ENCODE data around the gene MAJIN. TPM values are rescaled to one million over a fixed set of nuclear protein-coding genes. Genes with fewer than 3 reads are reported as not detected.

Gene MAJIN
- total RNA-seq, 1 donor from 2014 or later, result not detected

DNA sequence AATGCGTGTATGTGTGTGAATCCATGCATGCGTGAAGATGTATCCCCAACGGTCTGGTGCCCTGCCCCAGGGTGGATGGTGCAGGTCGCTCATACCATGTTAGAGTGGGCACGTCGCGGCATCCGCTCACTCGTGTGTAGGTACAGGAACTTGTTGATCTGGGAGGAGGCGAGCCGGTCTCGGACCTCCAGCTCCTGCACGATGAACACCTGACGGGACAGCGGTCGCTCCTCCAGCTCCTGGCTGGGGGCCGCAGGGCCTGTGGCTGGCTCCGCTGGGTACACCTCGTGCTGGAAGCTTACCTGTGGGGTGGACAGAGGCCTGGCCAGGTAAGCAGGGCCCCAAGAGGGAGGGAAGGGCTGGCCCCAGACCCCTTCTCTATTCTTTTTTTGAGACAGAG lies 73.4 kb downstream of the MAJIN start:
- Mint-ChIP-seq H3K4me1 (ENCODE audit: low read depth) (peaks cover 4% of the 10 kb centered on the region), H3K27ac (no peak overlapping the region), H3K9me3 (no peaks in the 10 kb centered on the region), H3K4me3 (ENCODE audit: low read depth) (no peak overlapping the region), H3K36me3 (ENCODE audit: low read depth) (peaks cover 30% of the 10 kb centered on the region), H3K27me3 (ENCODE audit: low read depth) (no peaks in the 10 kb centered on the region)
- DNase-seq (ENCODE audit: low spot score), result no peak
- intact Hi-C loops (cut with micrococcal nuclease), result no loop called here

GRCh38 chr11:64898076-64898445 lies 73.8 kb downstream of the MAJIN start:
- H3K4me1 Mint-ChIP-seq (ENCODE audit: low read depth), result peaks cover 4% of the 10 kb centered on the region
- H3K27me3 Mint-ChIP-seq (ENCODE audit: low read depth), result no peaks in the 10 kb centered on the region
- H3K36me3 Mint-ChIP-seq (ENCODE audit: low read depth), result peaks cover 30% of the 10 kb centered on the region
- no peak for DNase-seq (ENCODE audit: low spot score)
- no peak overlapping the region for H3K4me3 Mint-ChIP-seq (ENCODE audit: low read depth)
- intact Hi-C loops (cut with micrococcal nuclease), result no loop called here
- no peak overlapping the region for H3K27ac Mint-ChIP-seq
- no peaks in the 10 kb centered on the region for H3K9me3 Mint-ChIP-seq

- peaks cover 4% of the 10 kb centered on the region for H3K4me1 Mint-ChIP-seq (ENCODE audit: low read depth)
- H3K4me3 Mint-ChIP-seq (ENCODE audit: low read depth), result no peak overlapping the region
- H3K9me3 Mint-ChIP-seq, result no peaks in the 10 kb centered on the region
- H3K36me3 Mint-ChIP-seq (ENCODE audit: low read depth), result peaks cover 30% of the 10 kb centered on the region
- no peak overlapping the region for H3K27ac Mint-ChIP-seq
- intact Hi-C loops (cut with micrococcal nuclease), result no loop called here
- DNase-seq (ENCODE audit: low spot score), result no peak
- H3K27me3 Mint-ChIP-seq (ENCODE audit: low read depth), result no peaks in the 10 kb centered on the region
These were observed 74.4 kb downstream of the MAJIN start for GRCh38 chr11:64897381-64898075.

DNA sequence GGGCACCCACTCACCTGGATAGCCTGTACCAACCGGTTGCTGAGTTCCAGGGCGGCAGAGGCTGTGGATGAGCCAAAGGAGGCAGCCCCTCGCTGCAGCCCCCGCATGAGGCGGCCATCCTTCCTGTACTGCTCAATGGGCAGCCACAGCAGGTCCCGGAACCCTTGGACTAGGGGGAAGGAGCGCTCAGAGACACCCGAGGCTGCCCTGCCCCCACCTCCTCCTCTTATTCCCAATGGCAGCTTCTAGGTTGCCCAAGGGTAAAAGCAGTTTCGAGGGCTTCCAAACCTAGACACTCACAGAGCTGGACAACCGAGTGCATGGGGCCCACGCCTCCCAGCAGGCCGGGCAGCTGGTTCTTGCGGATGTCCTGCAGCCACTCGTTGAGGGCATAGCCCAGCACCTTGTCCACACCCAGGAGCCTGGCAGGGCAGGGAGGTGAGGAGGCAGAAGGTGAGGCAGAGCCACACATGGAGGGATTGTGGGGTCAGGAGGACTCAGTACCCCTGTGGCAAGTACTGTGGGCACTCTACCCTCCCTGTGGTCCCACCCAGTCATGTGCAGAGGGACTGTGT lies 75.4 kb downstream of the MAJIN start:
- Mint-ChIP-seq H3K27ac (no peak overlapping the region), H3K9me3 (no peaks in the 10 kb centered on the region), H3K27me3 (ENCODE audit: low read depth) (no peaks in the 10 kb centered on the region), H3K36me3 (ENCODE audit: low read depth) (peaks cover 24% of the 10 kb centered on the region), H3K4me1 (ENCODE audit: low read depth) (peaks cover 4% of the 10 kb centered on the region), H3K4me3 (ENCODE audit: low read depth) (no peak overlapping the region)
- intact Hi-C loops (cut with micrococcal nuclease), result no loop called here
- DNase-seq (ENCODE audit: low spot score), result no peak

DNA sequence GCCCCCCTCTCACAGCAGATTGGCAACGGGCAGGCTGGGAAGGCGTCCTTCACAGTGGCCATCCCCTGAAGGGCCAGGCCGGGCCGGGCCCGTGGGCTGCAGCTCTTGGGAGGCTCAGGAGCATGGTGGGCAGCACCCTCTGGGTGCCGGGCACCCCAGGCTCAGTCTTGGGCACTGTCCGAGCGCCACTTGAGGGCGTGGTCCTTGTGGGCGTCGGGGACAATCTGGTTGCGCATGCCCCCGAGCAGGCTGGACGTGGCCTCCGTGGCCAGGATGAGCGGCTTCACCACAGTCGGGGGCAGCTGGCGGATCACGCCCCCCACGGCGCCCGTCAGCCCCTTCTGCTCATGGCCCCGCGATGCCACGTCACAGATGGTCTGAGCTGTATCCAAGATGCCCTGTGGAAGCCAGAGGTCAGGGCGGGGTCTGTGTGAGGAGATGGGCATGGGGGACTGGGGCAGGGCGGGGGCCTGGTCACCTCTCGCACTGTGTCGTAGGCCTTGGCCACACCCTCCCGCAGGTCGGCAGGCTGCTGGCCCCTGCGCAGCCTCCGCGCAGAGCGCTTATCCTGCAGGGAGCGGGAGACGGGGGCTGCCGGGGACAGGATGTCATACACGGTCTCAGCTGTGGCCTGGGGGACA lies 77.0 kb downstream of the MAJIN start:
- H3K36me3 Mint-ChIP-seq (ENCODE audit: low read depth), result peaks cover 16% of the 10 kb centered on the region
- H3K27ac Mint-ChIP-seq, result no peak overlapping the region
- H3K4me1 Mint-ChIP-seq (ENCODE audit: low read depth), result peaks cover under 1% of the 10 kb centered on the region
- DNase-seq (ENCODE audit: low spot score), result no peak
- H3K4me3 Mint-ChIP-seq (ENCODE audit: low read depth), result no peak overlapping the region
- no peaks in the 10 kb centered on the region for H3K9me3 Mint-ChIP-seq
- no peaks in the 10 kb centered on the region for H3K27me3 Mint-ChIP-seq (ENCODE audit: low read depth)
- intact Hi-C loops (cut with micrococcal nuclease), result loop anchor here (1.0 to 2.0 kb wide), 2 partner anchors 16 to 48 kb away; partner anchors contain the start of gene EHD1

- H3K4me1 Mint-ChIP-seq (ENCODE audit: low read depth), result peaks cover 1% of the 10 kb centered on the region
These were observed 77.7 kb downstream of the MAJIN start for GRCh38 chr11:64894070-64894811.

GRCh38 chr11:64893194-64894069 lies 78.5 kb downstream of the MAJIN start:
- Mint-ChIP-seq H3K4me1 (ENCODE audit: low read depth) (peaks cover 4% of the 10 kb centered on the region), H3K27me3 (ENCODE audit: low read depth) (no peaks in the 10 kb centered on the region), H3K4me3 (ENCODE audit: low read depth) (no peak overlapping the region)

More at GRCh38 chr11:64894070-64894811, 77.7 kb downstream of the MAJIN start:
- H3K36me3 Mint-ChIP-seq (ENCODE audit: low read depth), result peaks cover 12% of the 10 kb centered on the region
- intact Hi-C loops (cut with micrococcal nuclease), result loop anchor here (1.0 to 2.0 kb wide), 2 partner anchors 15 to 47 kb away; partner anchors contain the start of gene EHD1
- no peaks in the 10 kb centered on the region for H3K27me3 Mint-ChIP-seq (ENCODE audit: low read depth)
- peak; percentile 83 for DNase-seq (ENCODE audit: low spot score)
- H3K4me3 Mint-ChIP-seq (ENCODE audit: low read depth), result no peak overlapping the region
- no peak overlapping the region for H3K27ac Mint-ChIP-seq
- H3K9me3 Mint-ChIP-seq, result no peaks in the 10 kb centered on the region

DNA sequence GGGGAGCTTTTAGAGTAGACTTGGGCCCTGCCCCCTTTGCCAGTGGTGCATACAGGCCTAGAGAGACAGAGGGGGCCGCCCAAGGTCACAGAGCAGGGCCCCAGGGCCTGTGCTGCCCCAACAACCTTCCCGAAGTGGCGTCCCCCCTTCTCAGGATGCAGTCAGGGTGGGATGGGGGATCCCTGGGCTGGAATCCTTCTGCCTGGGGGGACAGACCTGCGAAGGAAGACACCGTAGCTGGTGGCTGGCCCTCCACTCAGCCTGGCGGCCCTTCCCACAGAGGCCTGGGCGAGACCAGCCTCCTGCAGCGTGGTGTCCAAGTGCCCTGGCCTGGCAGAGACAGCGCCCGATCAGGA lies 79.1 kb downstream of the MAJIN start:
- H3K27me3 Mint-ChIP-seq (ENCODE audit: low read depth), result no peaks in the 10 kb centered on the region
- no peak overlapping the region for H3K4me3 Mint-ChIP-seq (ENCODE audit: low read depth)
- H3K9me3 Mint-ChIP-seq, result no peaks in the 10 kb centered on the region
- DNase-seq (ENCODE audit: low spot score), result no peak
- intact Hi-C loops (cut with micrococcal nuclease), result no loop called here
- H3K27ac Mint-ChIP-seq, result no peak overlapping the region
- H3K36me3 Mint-ChIP-seq (ENCODE audit: low read depth), result peaks cover 6% of the 10 kb centered on the region
- H3K4me1 Mint-ChIP-seq (ENCODE audit: low read depth), result peaks cover 9% of the 10 kb centered on the region

More at GRCh38 chr11:64893194-64894069, 78.5 kb downstream of the MAJIN start:
- intact Hi-C loops (cut with micrococcal nuclease), result loop anchor here (1.0 to 2.0 kb wide), 2 partner anchors 15 to 46 kb away; partner anchors contain the start of gene EHD1
- Mint-ChIP-seq H3K9me3 (no peaks in the 10 kb centered on the region), H3K36me3 (ENCODE audit: low read depth) (peaks cover 7% of the 10 kb centered on the region), H3K27ac (no peak overlapping the region)
- no peak for DNase-seq (ENCODE audit: low spot score)

GRCh38 chr11:64892411-64892831 lies 79.5 kb downstream of the MAJIN start:
- Mint-ChIP-seq H3K27ac (peak overlapping the region; percentile 5), H3K4me1 (ENCODE audit: low read depth) (peaks cover 11% of the 10 kb centered on the region), H3K4me3 (ENCODE audit: low read depth) (no peak overlapping the region), H3K27me3 (ENCODE audit: low read depth) (no peaks in the 10 kb centered on the region), H3K36me3 (ENCODE audit: low read depth) (peaks cover 6% of the 10 kb centered on the region), H3K9me3 (no peaks in the 10 kb centered on the region)
- DNase-seq (ENCODE audit: low spot score), result no peak
- intact Hi-C loops (cut with micrococcal nuclease), result no loop called here

- intact Hi-C loops (cut with micrococcal nuclease), result no loop called here
- Mint-ChIP-seq H3K4me1 (ENCODE audit: low read depth) (peaks cover 13% of the 10 kb centered on the region), H3K9me3 (no peaks in the 10 kb centered on the region), H3K27me3 (ENCODE audit: low read depth) (no peaks in the 10 kb centered on the region), H3K36me3 (ENCODE audit: low read depth) (peaks cover 3% of the 10 kb centered on the region), H3K27ac (no peak overlapping the region), H3K4me3 (ENCODE audit: low read depth) (no peak overlapping the region)
- no peak for DNase-seq (ENCODE audit: low spot score)
These were observed 80.0 kb downstream of the MAJIN start for GRCh38 chr11:64891880-64892279.

GRCh38 chr11:64891215-64891848 lies 80.6 kb downstream of the MAJIN start:
- Mint-ChIP-seq H3K27me3 (ENCODE audit: low read depth) (no peaks in the 10 kb centered on the region), H3K36me3 (ENCODE audit: low read depth) (peaks cover 3% of the 10 kb centered on the region), H3K9me3 (no peaks in the 10 kb centered on the region), H3K27ac (no peak overlapping the region), H3K4me1 (ENCODE audit: low read depth) (peaks cover 13% of the 10 kb centered on the region), H3K4me3 (ENCODE audit: low read depth) (no peak overlapping the region)
- intact Hi-C loops (cut with micrococcal nuclease), result no loop called here
- DNase-seq (ENCODE audit: low spot score), result no peak
